Body of pancreas (tissue), 4 donors: ENCODE measurements around the gene USP24. TPM values are rescaled to one million over a fixed set of nuclear protein-coding genes. Genes with fewer than 3 reads are reported as not detected.

Experiments
- ATAC-seq: fragments of 150-250 bp; one replicate; pipeline ENCODE4 v1.9.1; 2016
- DNase-seq, 4 donors: peaks; one replicate each; pipeline ENCODE4 v3.0.0-alpha.2; 2019
- H3K27ac ChIP-seq, 4 donors: fragments of 200-600 bp; sonication (generic); 1 replicate in 3 of 4; 2 replicates in 1 of 4; pipeline versions ENCODE4 v1.5.1 to v1.6.1; 2016 to 2019; ENCODE audit warnings: mild to moderate bottlenecking in 1 of 4, mixed read lengths in 1 of 4, moderate library complexity in 1 of 4
- H3K27me3 ChIP-seq, 2 donors: fragments of 200-600 bp; sonication (generic); one replicate each; pipeline ENCODE4 v1.6.0; 2016; ENCODE audit warnings: mild to moderate bottlenecking in 1 of 2
- H3K36me3 ChIP-seq, 2 donors: fragments of 200-600 bp; sonication (generic); replicated peaks in 1 of 2; 2 replicates each; pipeline ENCODE4 v1.5.1; 2016; ENCODE audit warnings: low read depth in 2 of 2; ENCODE audit not compliant: insufficient read depth in 1 of 2
- H3K4me1 ChIP-seq: fragments of 200-600 bp; sonication (generic); one replicate; pipeline ENCODE4 v1.6.0; 2016
- H3K4me3 ChIP-seq, 2 donors: fragments of 200-600 bp; sonication (generic); 1 replicate in 1 of 2; 2 replicates in 1 of 2; pipeline ENCODE4 v1.5.1; 2016 to 2019
- H3K9me3 ChIP-seq, 3 donors: fragments of 200-600 bp; sonication (generic); 1 replicate in 2 of 3; 2 replicates in 1 of 3; pipeline ENCODE4 v1.5.1; 2016
- CTCF ChIP-seq, 7 experiments: fragments of 450-650 bp in 4 of 7; fragments of 200-600 bp in 3 of 7; sonication (generic) in 3 of 7; IDR thresholded peaks; one replicate each; pipeline ENCODE4 v1.5.1; 2016 to 2019; ENCODE audit warnings: antibody characterized with exemption in 7 of 7
- POLR2A ChIP-seq, 3 donors: fragments of 450-650 bp; IDR thresholded peaks; one replicate each; pipeline ENCODE4 v1.6.1; 2016; ENCODE audit warnings: antibody characterized with exemption in 3 of 3, mild to moderate bottlenecking in 2 of 3
- whole genome bisulfite sequencing, 2 donors: methylation state at CpG; one replicate each; pipeline ENCODE4 v1.1.5; 2017; 5-methylcytosine and 5-hydroxymethylcytosine counted together
- intact Hi-C: fragments of 100-400 bp; cut with DNase I; formaldehyde crosslinking; loops from one replicate; pipeline ENCODE4 v1.15.1; 2023
- total RNA-seq, 2 donors: library from RNA; depleted of rRNA; stranded (reverse); fragments of >200 nt; gene quantifications; one replicate each; pipeline ENCODE4 v1.1.0, GENCODE V29; 2016

Gene USP24
- total RNA-seq, 2 donors from 2014 or later, result 28.3 to 68.6 TPM

DNA sequence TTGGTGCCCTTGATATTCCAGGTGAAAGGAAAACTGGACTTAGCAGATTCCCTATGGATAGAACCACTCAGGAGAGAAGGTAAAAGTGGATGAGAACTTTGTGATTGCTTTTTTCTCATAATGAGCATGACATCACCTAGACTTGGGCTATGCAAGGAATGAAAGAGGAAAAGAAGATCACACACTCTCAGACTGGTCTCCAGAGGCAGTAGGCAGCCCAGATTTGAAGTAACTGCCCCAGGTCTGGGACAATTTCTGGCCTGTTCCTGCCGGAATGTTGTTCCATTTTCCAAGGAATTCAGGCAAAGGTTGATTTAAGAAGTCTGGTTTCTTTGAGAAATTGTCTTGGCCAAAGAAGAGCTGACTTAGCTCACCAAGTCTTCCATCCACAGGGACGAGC, 31.7 kb upstream of the USP24 start:
- Histone ChIP-seq H3K9me3 (no peaks in the 10 kb centered on the region), H3K27me3 (no peaks in the 10 kb centered on the region), H3K4me1 (peaks cover 8% of the 10 kb centered on the region), H3K36me3 (no peaks in the 10 kb centered on the region), H3K27ac (no peak overlapping the region), H3K4me3 (no peak overlapping the region)
- DNase-seq (no peak), ATAC-seq (no peak)
- TF ChIP-seq POLR2A (IDR thresholded peaks at IDR 0.05), result no peak
- TF ChIP-seq CTCF (IDR thresholded peaks at IDR 0.05), result no peak
- intact Hi-C loops, result no loop called here
- 81 to 90% methylated on average over 2 of the region's 2 CpGs for WGBS, 2 donors

DNA sequence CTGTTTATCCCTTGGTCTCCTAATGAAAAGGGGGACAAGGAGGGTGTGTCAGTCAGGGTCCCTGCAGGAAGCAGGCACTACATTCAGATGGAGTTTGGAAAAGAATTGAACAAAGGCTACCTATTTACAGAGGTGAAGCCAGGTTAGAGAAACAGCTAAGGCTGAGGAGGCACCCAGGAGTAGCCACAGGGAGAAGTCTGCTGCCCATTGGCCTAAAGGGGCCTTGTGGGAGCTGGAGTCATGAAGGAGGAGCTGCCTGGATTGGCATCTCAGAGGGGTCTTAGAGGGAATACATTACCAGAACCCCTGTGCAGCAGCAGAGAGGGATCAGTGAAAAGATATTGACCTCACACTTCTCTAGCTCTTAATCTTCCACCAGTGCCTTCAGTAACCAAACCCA, 31.2 kb upstream of the USP24 start:
- intact Hi-C loops, result no loop called here
- Histone ChIP-seq H3K4me3 (no peak overlapping the region), H3K27me3 (no peaks in the 10 kb centered on the region), H3K4me1 (peaks cover 8% of the 10 kb centered on the region), H3K9me3 (no peaks in the 10 kb centered on the region), H3K27ac (no peak overlapping the region), H3K36me3 (no peaks in the 10 kb centered on the region)
- DNase-seq (no peak), ATAC-seq (no peak)
- TF ChIP-seq CTCF (IDR thresholded peaks at IDR 0.05) (no peak), POLR2A (IDR thresholded peaks at IDR 0.05) (no peak)

DNA sequence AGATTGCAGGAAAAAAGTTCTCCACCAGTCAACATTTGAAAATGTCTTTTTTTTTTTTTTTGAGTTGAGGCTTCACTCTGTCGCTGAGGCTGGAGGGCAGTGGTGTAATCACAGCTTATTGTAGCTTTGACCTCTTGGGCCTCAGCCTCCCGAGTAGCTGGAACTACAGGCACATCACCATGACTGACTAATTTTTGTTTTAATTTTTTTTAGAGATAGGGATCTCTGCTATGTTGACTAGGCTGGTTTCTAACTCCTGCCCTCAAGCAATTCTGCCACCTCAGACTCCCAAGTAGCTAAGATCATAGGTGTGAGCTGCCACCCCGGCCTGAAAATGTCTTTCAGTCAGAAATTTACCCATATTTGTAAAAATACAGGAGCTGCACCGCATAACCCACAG, 30.6 kb upstream of the USP24 start:
- no peaks in the 10 kb centered on the region for H3K27me3 ChIP-seq
- intact Hi-C loops, result no loop called here
- ATAC-seq, result no peak
- no peaks in the 10 kb centered on the region for H3K36me3 ChIP-seq
- TF ChIP-seq CTCF (IDR thresholded peaks at IDR 0.05), result no peak
- TF ChIP-seq POLR2A (IDR thresholded peaks at IDR 0.05), result no peak
- WGBS, 2 donors, result 80 to 81% methylated on average over 4 of the region's 4 CpGs
- no peaks in the 10 kb centered on the region for H3K9me3 ChIP-seq
- no peak overlapping the region for H3K4me3 ChIP-seq
- no peak overlapping the region for H3K27ac ChIP-seq
- peaks cover 8% of the 10 kb centered on the region for H3K4me1 ChIP-seq
- no peak for DNase-seq

DNA sequence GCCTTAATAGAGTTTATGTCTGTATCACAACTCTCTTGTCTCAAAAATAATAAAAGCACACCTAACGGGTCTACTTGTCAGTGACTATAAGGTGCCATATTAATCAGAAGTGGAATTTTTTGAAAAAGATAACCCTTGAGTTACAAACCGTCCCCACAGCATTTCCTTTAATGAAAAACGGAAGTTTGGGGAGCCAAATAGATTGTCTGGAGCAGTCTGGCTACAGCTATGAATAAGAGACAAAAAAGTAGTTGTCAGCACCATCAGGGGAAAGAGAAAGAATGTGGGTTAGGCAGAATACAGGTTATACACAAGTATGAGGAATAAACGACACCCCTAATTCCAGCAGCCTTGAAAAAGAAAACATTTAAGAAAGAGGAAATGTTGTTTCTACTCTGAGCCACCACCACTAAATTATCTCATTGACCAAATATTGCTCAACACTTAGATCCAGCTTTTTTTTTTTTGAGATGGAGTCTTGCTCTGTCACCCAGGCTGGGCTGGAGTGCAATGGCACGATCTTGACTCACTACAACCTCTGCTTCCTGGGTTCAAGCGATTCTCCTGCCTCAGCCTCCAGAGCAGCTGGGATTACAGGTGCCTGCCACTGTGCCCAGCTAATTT, 29.4 kb upstream of the USP24 start:
- intact Hi-C loops, result no loop called here
- Histone ChIP-seq H3K27me3 (no peaks in the 10 kb centered on the region), H3K27ac (peak overlapping the region in 1 of 4 donors; percentile 63), H3K9me3 (no peaks in the 10 kb centered on the region), H3K4me1 (peaks cover 8% of the 10 kb centered on the region), H3K4me3 (no peak overlapping the region), H3K36me3 (no peaks in the 10 kb centered on the region)
- peak in 2 of 4 donors; percentile 7 to 27 for DNase-seq
- no peak for TF ChIP-seq CTCF (IDR thresholded peaks at IDR 0.05)
- ATAC-seq, result peak; percentile 70
- WGBS, 2 donors, result 30 to 38% methylated on average over 6 of the region's 6 CpGs

- no peaks in the 10 kb centered on the region for H3K9me3 ChIP-seq
- peaks cover 8% of the 10 kb centered on the region for H3K4me1 ChIP-seq
- H3K27ac ChIP-seq, result no peak overlapping the region
- H3K36me3 ChIP-seq, result no peaks in the 10 kb centered on the region
- DNase-seq (no peak), ATAC-seq (no peak)
- no peak overlapping the region for H3K4me3 ChIP-seq
- TF ChIP-seq CTCF (IDR thresholded peaks at IDR 0.05), result no peak
- TF ChIP-seq POLR2A (IDR thresholded peaks at IDR 0.05), result no peak
- 80 to 81% methylated on average over 2 of the region's 2 CpGs for WGBS, 2 donors
- H3K27me3 ChIP-seq, result no peaks in the 10 kb centered on the region
- intact Hi-C loops, result no loop called here
Observed at GRCh38 chr1:55243655-55244054, 28.5 kb upstream of the USP24 start.
